ENCODE results near the gene ASB16. TPM values are rescaled to one million over a fixed set of nuclear protein-coding genes. Genes with fewer than 3 reads are reported as not detected.

Gene ASB16
- total RNA-seq, 1 experiment from 2014 or later: 0.19 TPM

- intact Hi-C loops (cut with micrococcal nuclease; ENCODE audit: unreplicated experiment): no loop called here
- DNase-seq: no peak
- Mint-ChIP-seq H3K36me3 (ENCODE audit: insufficient read depth, unreplicated experiment) (peaks cover 40% of the 10 kb centered on the region), H3K4me1 (ENCODE audit: low read depth, unreplicated experiment) (peaks cover 12% of the 10 kb centered on the region), H3K27me3 (ENCODE audit: unreplicated experiment) (no peaks in the 10 kb centered on the region), H3K9me3 (ENCODE audit: low read depth, unreplicated experiment) (no peaks in the 10 kb centered on the region), H3K4me3 (ENCODE audit: low read depth, unreplicated experiment) (no peak overlapping the region), H3K27ac (ENCODE audit: unreplicated experiment) (peak overlapping the region; percentile 33)
- CTCF ChIA-PET: interaction anchor here (0.5 to 2.1 kb wide), 8 partner anchors 8 to 400 kb away, joined by 3 to 43 read pairs (median 6); partner anchors contain the start of gene HDAC5
- TF ChIP-seq CTCF (IDR thresholded peaks at IDR 0.05; ENCODE audit: unreplicated experiment): no peak
- BruUV-seq (replicated peaks): no TSS peak
Measured at GRCh38 chr17:44167181-44167861, 3.2 kb upstream of the ASB16 start.

GRCh38 chr17:44170135-44170498 lies 387 bp upstream of the ASB16 start:
- Mint-ChIP-seq H3K27ac (ENCODE audit: unreplicated experiment) (no peak overlapping the region), H3K36me3 (ENCODE audit: insufficient read depth, unreplicated experiment) (peaks cover 45% of the 10 kb centered on the region), H3K4me1 (ENCODE audit: low read depth, unreplicated experiment) (peaks cover 12% of the 10 kb centered on the region), H3K27me3 (ENCODE audit: unreplicated experiment) (no peaks in the 10 kb centered on the region), H3K9me3 (ENCODE audit: low read depth, unreplicated experiment) (no peaks in the 10 kb centered on the region), H3K4me3 (ENCODE audit: low read depth, unreplicated experiment) (no peak overlapping the region)
- intact Hi-C loops (cut with micrococcal nuclease; ENCODE audit: unreplicated experiment): no loop called here
- BruUV-seq (replicated peaks): no TSS peak
- CTCF ChIA-PET: no interaction called here
- TF ChIP-seq CTCF (IDR thresholded peaks at IDR 0.05; ENCODE audit: unreplicated experiment): no peak
- DNase-seq: no peak

- Mint-ChIP-seq H3K36me3 (ENCODE audit: insufficient read depth, unreplicated experiment) (peaks cover 50% of the 10 kb centered on the region), H3K4me3 (ENCODE audit: low read depth, unreplicated experiment) (no peak overlapping the region), H3K27ac (ENCODE audit: unreplicated experiment) (peak overlapping the region; percentile 6), H3K4me1 (ENCODE audit: low read depth, unreplicated experiment) (peaks cover 12% of the 10 kb centered on the region), H3K9me3 (ENCODE audit: low read depth, unreplicated experiment) (no peaks in the 10 kb centered on the region), H3K27me3 (ENCODE audit: unreplicated experiment) (no peaks in the 10 kb centered on the region)
- TF ChIP-seq CTCF (IDR thresholded peaks at IDR 0.05; ENCODE audit: unreplicated experiment): no peak
- intact Hi-C loops (cut with micrococcal nuclease; ENCODE audit: unreplicated experiment): no loop called here
- CTCF ChIA-PET: interaction anchor here (0.5 kb wide), 2 partner anchors 46 to 337 kb away, joined by 3 to 4 read pairs; no protein-coding TSS in a partner anchor
- no peak for DNase-seq
- no TSS peak for BruUV-seq (replicated peaks)
Measured at GRCh38 chr17:44171931-44172455, 1.5 kb downstream of the ASB16 start.

- H3K4me3 Mint-ChIP-seq (ENCODE audit: low read depth, unreplicated experiment): no peak overlapping the region
- DNase-seq: no peak
- no peaks in the 10 kb centered on the region for H3K4me1 Mint-ChIP-seq (ENCODE audit: low read depth, unreplicated experiment)
- H3K27me3 Mint-ChIP-seq (ENCODE audit: unreplicated experiment): no peaks in the 10 kb centered on the region
- H3K27ac Mint-ChIP-seq (ENCODE audit: unreplicated experiment): no peak overlapping the region
- H3K9me3 Mint-ChIP-seq (ENCODE audit: low read depth, unreplicated experiment): no peaks in the 10 kb centered on the region
- TF ChIP-seq CTCF (IDR thresholded peaks at IDR 0.05; ENCODE audit: unreplicated experiment): no peak
- CTCF ChIA-PET: interaction anchor here (0.6 to 1.0 kb wide), 2 partner anchors 91 to 522 kb away, joined by 5 read pairs; no protein-coding TSS in a partner anchor
- BruUV-seq (replicated peaks): no TSS peak
- intact Hi-C loops (cut with micrococcal nuclease; ENCODE audit: unreplicated experiment): no loop called here
- peaks cover 52% of the 10 kb centered on the region for H3K36me3 Mint-ChIP-seq (ENCODE audit: insufficient read depth, unreplicated experiment)
Measured at GRCh38 chr17:44174427-44174826, 3.9 kb downstream of the ASB16 start.

All from Calu3 (cell line).